Panc1 (cell line): ENCODE data around the gene OTOA. TPM values are rescaled to one million over a fixed set of nuclear protein-coding genes. Genes with fewer than 3 reads are reported as not detected.
A peak's percentile ranks its signal among the peaks of the same experiment; 100 is the strongest.

Source experiments
- ATAC-seq: fragments of 200-7000 bp; cut with Tn5 transposase; 2 replicates; pipeline ENCODE4 v1.9.1; 2020; ENCODE audit warnings: mild to moderate bottlenecking, moderate library complexity
- Bru-seq: library from RNA; stranded (reverse); fragments of 400-500 nt; gene quantifications from one replicate; lab custom pipeline; 2021; lab: Mats Ljungman, UMichigan
- BruChase-seq, 2 experiments: library from RNA; stranded (reverse); fragments of 400-500 nt; gene quantifications; one replicate each; lab custom pipeline; 2021; lab: Mats Ljungman, UMichigan
- BruUV-seq: library from RNA; stranded (reverse); fragments of 400-500 nt; replicated peaks from 2 replicates; lab custom pipeline; 2021; lab: Mats Ljungman, UMichigan
- CTCF ChIA-PET: fragments of 300-600 bp; sonication (Branson Sonifier 250); formaldehyde crosslinking; loops from one replicate; lab custom pipeline; 2022; ENCODE audit warnings: antibody characterized with exemption; lab: Charles Lee
- POLR2A ChIA-PET: fragments of 300-600 bp; sonication (Branson Sonifier 250); formaldehyde crosslinking; loops from one replicate; lab custom pipeline; 2022; ENCODE audit warnings: antibody characterized with exemption; lab: Charles Lee
- DNase-seq: peaks from one replicate; pipeline ENCODE4 v3.0.0-alpha.2; 2010; ENCODE audit warnings: low read depth, low spot score
- H3K27ac ChIP-seq: 2 replicates; pipeline ENCODE4 v1.5.1; 2011; ENCODE audit warnings: mild to moderate bottlenecking, low read length, inconsistent platforms
- H3K27me3 ChIP-seq: fragments of 200-500 bp; sonication (Bioruptor generic); 2 replicates; pipeline ENCODE4 v1.6.0; 2014; ENCODE audit warnings: low read length, inconsistent platforms; ENCODE audit not compliant: control insufficient read depth, insufficient read depth
- H3K36me3 ChIP-seq: fragments of 200-500 bp; sonication (Bioruptor generic); 2 replicates; pipeline ENCODE4 v1.5.1; 2014; ENCODE audit warnings: inconsistent platforms, mild to moderate bottlenecking, low read length, moderate library complexity; ENCODE audit not compliant: control insufficient read depth, insufficient read depth
- H3K4me1 ChIP-seq: 2 replicates; pipeline ENCODE4 v1.5.1; 2011; ENCODE audit warnings: inconsistent platforms, mild to moderate bottlenecking, low read length, moderate library complexity; ENCODE audit not compliant: control insufficient read depth, insufficient read depth
- H3K4me3 ChIP-seq, 2 experiments: 2 replicates each; pipeline ENCODE4 v1.5.1; 2011 to 2012; ENCODE audit warnings: low read depth in 2 of 2, low read length in 2 of 2, mild to moderate bottlenecking in 2 of 2, inconsistent platforms in 1 of 2, moderate library complexity in 1 of 2
- H3K9me3 ChIP-seq: fragments of 200-500 bp; sonication (Bioruptor generic); 2 replicates; pipeline ENCODE4 v1.5.1; 2014; ENCODE audit warnings: low read depth, mild to moderate bottlenecking, inconsistent platforms, low read length, moderate library complexity; ENCODE audit not compliant: control insufficient read depth, insufficient read depth
- CTCF ChIP-seq: fragments of 450-650 bp; IDR thresholded peaks from 2 replicates; pipeline ENCODE4 v1.5.1; 2017; ENCODE audit warnings: mild to moderate bottlenecking
- POLR2AphosphoS5 ChIP-seq: IDR thresholded peaks from 2 replicates; pipeline ENCODE4 v1.6.1; 2012; ENCODE audit warnings: mild to moderate bottlenecking, low read depth, low read length, moderate library complexity
- REST ChIP-seq, 2 experiments: IDR thresholded peaks; 2 replicates each; pipeline ENCODE4 v1.6.1; 2011 to 2012; ENCODE audit warnings: low read depth in 2 of 2, control low read depth in 1 of 2, low read length in 1 of 2, mild to moderate bottlenecking in 1 of 2, moderate library complexity in 1 of 2; ENCODE audit not compliant: insufficient read depth in 1 of 2
- SIN3A ChIP-seq: IDR thresholded peaks from 2 replicates; pipeline ENCODE4 v1.6.1; 2012; ENCODE audit warnings: low read depth, mild to moderate bottlenecking, low read length, moderate library complexity, borderline replicate concordance; ENCODE audit not compliant: insufficient read depth
- TCF7L2 ChIP-seq: IDR thresholded peaks from 2 replicates; pipeline ENCODE4 v1.6.1; 2011; ENCODE audit warnings: mild to moderate bottlenecking, low read depth, low read length, inconsistent platforms
- in situ Hi-C: cut with HindIII; loops from 2 replicates; pipeline ENCODE4 v1.10.0; 2016; ENCODE audit warnings: low sequenced_read_pairs, low pct_unique_long_range_greater_than_20kb
- intact Hi-C: fragments of 100-400 bp; cut with micrococcal nuclease; formaldehyde crosslinking; loops from one replicate; pipeline ENCODE4 v1.10.0; 2022; ENCODE audit not compliant: unreplicated experiment
- long read RNA-seq: library from polyadenylated mRNA; unstranded; transcript quantifications from one replicate; pipeline ENCODE4 v2.0.0, GENCODE V29; 2021; ENCODE audit not compliant: unreplicated experiment
- polyA plus RNA-seq: library from polyadenylated mRNA; unstranded; fragments of >200 nt; gene quantifications from one replicate; pipeline ENCODE4 v1.2.1, GENCODE V29; 2012; ENCODE audit warnings: missing spikeins; ENCODE audit not compliant: insufficient read length
- total RNA-seq: library from RNA; stranded (reverse); gene quantifications from one replicate; pipeline ENCODE4 v1.2.1, GENCODE V29; 2021; ENCODE audit not compliant: unreplicated experiment

Gene OTOA
- not detected for total RNA-seq
- polyA plus RNA-seq, result not detected
- Bru-seq, nascent RNA, result percentile 15 among the genes with signal in this experiment
- BruChase-seq, experiment 1, labeled RNA remaining after a 2-hour chase, result percentile 12 among the genes with signal in this experiment
- percentile 10 among the genes with signal in this experiment for BruChase-seq, experiment 2, labeled RNA remaining after a 6-hour chase
- long read RNA-seq, result 0 reads

GRCh38 chr16:21663889-21664647, at the start of gene OTOA:
Gene OTOA (plus strand): TSS chr16:21663968. CDS start chr16:21678515, 14,547 bp downstream.
- H3K4me3 ChIP-seq, result peak within 1 kb of the TSS; percentile 18 to 30; a peak in 3 of 4 replicates
- H3K9me3 ChIP-seq, result no peaks in the 10 kb centered on the region
- in situ Hi-C loops (no loop called here), intact Hi-C loops (no loop called here)
- no peak within 1 kb of the TSS for H3K27ac ChIP-seq
- no peaks in the 10 kb centered on the region for H3K36me3 ChIP-seq
- no TSS peak for BruUV-seq
- ChIA-PET CTCF (no interaction called here), POLR2A (interaction anchor here (0.6 kb wide), 1 partner anchor 13 kb away, joined by 4 read pairs; no protein-coding TSS in a partner anchor)
- ATAC-seq, result peak; percentile 81
- H3K4me1 ChIP-seq, result no peaks in the 10 kb centered on the region
- H3K27me3 ChIP-seq, result no peaks in the 10 kb centered on the region
- TF ChIP-seq SIN3A (no peak), TCF7L2 (no peak), POLR2AphosphoS5 (no peak), REST (IDR thresholded peaks at IDR 0.05; ENCODE audit: insufficient read depth in 1 of 2, low read depth in 2 of 2, low read length in 1 of 2) (no peak), CTCF (no peak)
- DNase-seq, result no peak

- Histone ChIP-seq H3K4me3 (no peak overlapping the region), H3K9me3 (no peaks in the 10 kb centered on the region), H3K36me3 (no peaks in the 10 kb centered on the region), H3K27ac (no peak overlapping the region), H3K27me3 (no peaks in the 10 kb centered on the region), H3K4me1 (peaks cover 11% of the 10 kb centered on the region; the same call in 1 of the 2 replicates)
- intact Hi-C loops (no loop called here), in situ Hi-C loops (no loop called here)
- BruUV-seq, result no TSS peak
- ATAC-seq (no peak), DNase-seq (no peak)
- TF ChIP-seq POLR2AphosphoS5, result no peak
- no peak for TF ChIP-seq REST (IDR thresholded peaks at IDR 0.05; ENCODE audit: insufficient read depth in 1 of 2, low read depth in 2 of 2, low read length in 1 of 2)
- TF ChIP-seq TCF7L2, result no peak
- no peak for TF ChIP-seq SIN3A
- no peak; the same call in none of the 2 replicates for TF ChIP-seq CTCF
- POLR2A ChIA-PET, result no interaction called here
- CTCF ChIA-PET, result no interaction called here
These were observed 48.9 kb upstream of the OTOA start for GRCh38 chr16:21614896-21615295.
